NT2/D1 (cell line): ENCODE data around the gene EIF4G3.
A peak's percentile ranks its signal among the peaks of the same experiment; 100 is the strongest.
"Not testable (repeated sequence)": the region's sequence is repeated elsewhere in the genome, so short reads cannot be mapped to it uniquely, and the experiment has no call there.

ENCODE experiments used
- DNase-seq: peaks from one replicate; pipeline ENCODE4 v3.0.0-alpha.2; 2011; ENCODE audit warnings: low read depth, low spot score
- H3K27me3 ChIP-seq: 2 replicates; pipeline ENCODE4 v1.6.0; 2011; ENCODE audit warnings: mild to moderate bottlenecking; ENCODE audit not compliant: insufficient read length, insufficient read depth
- H3K36me3 ChIP-seq: 2 replicates; pipeline ENCODE4 v1.6.1; 2011; ENCODE audit warnings: mild to moderate bottlenecking, low read length, mixed read lengths; ENCODE audit not compliant: insufficient read depth, insufficient read length
- H3K4me1 ChIP-seq: 2 replicates; pipeline ENCODE4 v1.5.1; 2011; ENCODE audit not compliant: insufficient read depth, insufficient read length
- H3K4me3 ChIP-seq: 2 replicates; pipeline ENCODE4 v1.5.1; 2011; ENCODE audit warnings: low read depth; ENCODE audit not compliant: insufficient read length
- H3K9ac ChIP-seq: 2 replicates; pipeline ENCODE4 v1.6.0; 2011; ENCODE audit warnings: low read depth; ENCODE audit not compliant: insufficient read length
- H3K9me3 ChIP-seq: 2 replicates; pipeline ENCODE4 v1.5.1; 2011; ENCODE audit warnings: mild to moderate bottlenecking, low read length; ENCODE audit not compliant: insufficient read depth
- SUZ12 ChIP-seq: IDR thresholded peaks from 2 replicates; pipeline ENCODE4 v1.6.1; 2011; ENCODE audit not compliant: insufficient read length, insufficient read depth; ENCODE audit errors: extremely low read depth
- YY1 ChIP-seq: IDR thresholded peaks from 2 replicates; pipeline ENCODE4 v1.6.1; 2011; ENCODE audit not compliant: insufficient read length, insufficient read depth
- ZNF274 ChIP-seq: IDR thresholded peaks from 2 replicates; pipeline ENCODE4 v1.6.1; 2011; ENCODE audit warnings: mild to moderate bottlenecking, low read depth, low read length

Gene EIF4G3

DNA sequence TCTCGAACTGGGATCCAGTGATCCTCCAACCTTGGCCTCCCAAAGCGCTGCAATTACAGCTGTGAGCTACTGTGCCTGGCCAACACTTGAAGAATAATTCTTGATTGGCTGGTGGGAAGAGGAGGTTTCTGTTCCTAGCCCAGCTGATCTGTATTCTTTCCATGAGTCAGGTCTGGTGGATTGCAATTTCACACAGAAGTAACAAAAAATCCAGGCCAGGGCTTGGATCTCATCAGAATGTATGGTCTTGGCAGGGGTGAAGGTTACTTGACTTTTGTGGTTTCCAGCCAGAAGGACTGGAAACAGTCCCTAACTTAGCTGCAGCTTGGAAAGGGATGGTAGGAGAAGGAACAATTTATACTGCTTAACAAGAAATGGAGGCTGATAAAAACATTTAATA lies 384.5 kb downstream of the EIF4G3 start:
- TF ChIP-seq ZNF274, result no peak
- no peak for TF ChIP-seq SUZ12
- TF ChIP-seq YY1, result no peak

DNA sequence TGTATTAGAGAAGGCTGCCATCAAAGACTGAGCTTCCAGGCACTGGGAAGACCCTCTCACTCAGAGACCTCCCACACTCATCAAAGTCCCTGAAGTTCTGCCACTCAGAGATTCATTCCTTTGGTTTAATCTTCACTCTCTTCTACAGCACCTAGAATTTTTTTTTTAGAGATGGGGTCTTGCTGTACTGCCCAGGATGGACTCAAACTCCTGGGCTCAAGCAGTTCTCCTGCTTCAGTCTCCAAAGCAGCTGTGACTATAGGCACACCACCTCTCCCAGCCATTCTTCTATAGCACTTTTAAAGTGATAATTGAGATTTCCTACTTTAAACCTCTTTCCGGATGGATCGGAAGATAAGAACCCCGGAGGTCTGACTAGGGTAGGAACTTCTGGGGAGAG lies 385.9 kb downstream of the EIF4G3 start:
- Histone ChIP-seq H3K4me3 (no peak overlapping the region), H3K9me3 (no peaks in the 10 kb centered on the region), H3K4me1 (no peaks in the 10 kb centered on the region), H3K27me3 (no peaks in the 10 kb centered on the region), H3K9ac (no peak overlapping the region), H3K36me3 (no peaks in the 10 kb centered on the region)
- no peak for DNase-seq
- TF ChIP-seq SUZ12 (no peak), YY1 (no peak), ZNF274 (no peak)

More for the DNA sequence above, 384.5 kb downstream of the EIF4G3 start:
- no peak for DNase-seq
- Histone ChIP-seq H3K9ac (no peak overlapping the region), H3K36me3 (no peaks in the 10 kb centered on the region), H3K9me3 (no peaks in the 10 kb centered on the region), H3K27me3 (no peaks in the 10 kb centered on the region), H3K4me3 (no peak overlapping the region), H3K4me1 (no peaks in the 10 kb centered on the region)

DNA sequence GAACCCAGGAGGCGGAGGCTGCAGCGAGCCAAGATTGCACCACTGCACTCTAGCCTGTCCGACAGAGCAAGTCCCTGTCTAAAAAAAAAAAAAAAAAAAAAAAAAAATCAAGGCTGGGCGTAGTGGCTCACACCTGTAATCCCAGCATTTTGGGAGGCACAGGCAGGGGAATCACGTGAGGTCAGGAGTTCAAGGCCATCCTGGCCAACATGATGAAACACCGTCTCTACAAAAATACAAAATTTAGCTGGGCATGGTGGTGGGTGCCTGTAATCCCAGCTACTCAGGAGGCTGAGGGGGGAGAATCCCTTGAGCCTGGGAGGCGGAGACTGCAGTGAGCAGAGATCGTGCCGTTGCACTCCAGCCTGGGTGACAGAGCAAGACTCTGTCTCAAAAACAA lies 387.1 kb downstream of the EIF4G3 start:
- not testable (repeated sequence) for H3K27me3 ChIP-seq, H3K4me3 ChIP-seq

DNA sequence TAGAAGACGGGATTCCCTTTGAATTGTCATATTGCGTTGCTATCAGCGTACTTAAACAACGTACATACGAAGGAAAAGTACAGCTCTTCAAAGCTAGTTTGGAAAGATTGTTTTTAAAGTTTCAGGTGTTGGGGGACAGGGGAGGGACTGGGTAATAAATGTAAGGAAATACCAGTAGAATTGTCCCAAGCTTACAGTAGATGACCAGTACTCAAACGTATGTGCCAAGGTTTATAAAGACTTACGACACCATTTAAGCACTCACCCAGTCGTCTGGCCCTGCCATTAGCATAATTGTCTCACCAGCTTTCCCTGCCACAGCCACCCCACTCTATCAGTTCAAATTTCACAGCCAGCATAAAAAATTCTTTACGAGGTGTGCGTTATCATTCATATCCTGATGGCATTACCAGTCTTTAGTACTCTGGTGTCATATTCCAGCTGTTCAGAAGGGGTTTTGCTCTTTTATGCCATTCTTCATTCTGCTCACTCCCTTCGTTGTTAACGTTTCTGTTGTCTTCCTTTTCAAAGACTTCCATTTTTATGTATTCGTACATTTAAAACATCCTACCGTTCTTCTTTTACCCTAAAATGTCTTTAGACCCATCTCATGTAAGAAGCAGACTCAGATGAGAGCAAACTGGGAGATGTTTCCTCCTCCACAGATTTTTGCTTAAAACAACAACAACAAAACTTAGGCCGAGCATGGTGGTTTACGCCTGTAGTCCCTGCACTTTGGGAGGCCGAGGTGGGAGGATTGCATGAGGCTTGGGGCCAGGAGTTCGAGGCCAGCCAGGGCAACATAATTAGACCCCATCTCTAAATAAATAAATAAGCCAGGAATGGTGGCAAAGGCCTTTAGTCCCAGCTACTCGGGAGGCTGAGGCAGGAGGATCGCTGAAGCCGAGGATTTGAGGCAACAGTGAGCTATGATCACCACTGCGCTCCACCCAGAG lies 388.6 kb downstream of the EIF4G3 start:
- Histone ChIP-seq H3K9ac (peak overlapping the region; percentile 93), H3K4me3 (peak overlapping the region; percentile 69), H3K36me3 (peaks cover 4% of the 10 kb centered on the region), H3K4me1 (no peaks in the 10 kb centered on the region), H3K27me3 (no peaks in the 10 kb centered on the region), H3K9me3 (no peaks in the 10 kb centered on the region)
- no peak for DNase-seq
- TF ChIP-seq YY1, result no peak
- TF ChIP-seq ZNF274, result no peak
- no peak for TF ChIP-seq SUZ12

More for the DNA sequence above, 387.1 kb downstream of the EIF4G3 start:
- H3K36me3 ChIP-seq, H3K9me3 ChIP-seq, H3K9ac ChIP-seq, H3K4me1 ChIP-seq, DNase-seq: not testable (repeated sequence)

DNA sequence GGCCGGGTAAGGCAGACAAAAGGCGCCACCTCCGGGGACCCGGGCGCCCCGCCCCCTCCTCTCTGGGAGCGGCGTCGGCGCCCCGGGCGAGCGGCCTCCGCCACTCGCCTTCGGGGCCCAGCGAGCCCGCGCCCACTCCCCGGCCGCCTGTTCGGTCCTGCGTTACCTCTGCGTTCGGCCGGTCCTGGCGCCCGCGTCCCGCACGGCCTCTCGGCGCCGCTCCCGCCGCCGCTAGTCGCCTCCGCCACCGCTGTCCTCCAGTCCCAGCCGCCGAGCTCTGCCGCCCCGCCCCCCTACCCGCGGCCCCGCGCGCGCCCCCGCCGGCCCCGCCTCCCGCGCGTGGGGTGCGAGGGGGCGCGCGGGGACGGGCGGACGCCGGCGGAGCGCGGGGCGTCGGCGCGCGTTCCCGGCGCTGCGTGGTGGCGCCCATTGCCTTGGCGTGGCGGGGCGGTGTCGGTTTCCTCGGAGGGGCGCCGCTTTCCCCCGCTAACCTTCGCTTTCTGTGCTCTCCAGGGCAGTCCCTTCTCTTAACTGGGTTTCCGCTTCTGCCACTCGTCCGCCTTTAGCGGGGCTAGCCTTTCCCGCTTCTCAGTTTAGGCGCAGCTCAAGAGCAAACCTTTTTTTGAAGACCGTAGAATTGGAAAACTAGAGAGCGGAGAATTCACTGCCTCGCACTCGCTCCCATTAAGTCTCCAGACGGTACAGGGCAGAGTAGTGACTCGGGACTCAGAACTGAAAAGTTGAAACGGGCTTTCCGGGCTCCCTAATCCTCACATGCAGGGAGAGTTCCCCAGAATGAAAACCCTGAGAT lies 389.5 kb downstream of the EIF4G3 start, which contains the start of gene HP1BP3:
HP1BP3 (minus strand) TSS at position 279 of the 811 bp plus-strand sequence. CDS start 6,867 bp downstream, outside the sequence.
- H3K4me3 ChIP-seq, result peak within 1 kb of the TSS; percentile 81
- H3K9me3 ChIP-seq, result no peaks in the 10 kb centered on the region
- H3K36me3 ChIP-seq, result peaks cover 4% of the 10 kb centered on the region
- H3K4me1 ChIP-seq, result no peaks in the 10 kb centered on the region
- H3K9ac ChIP-seq, result peak within 1 kb of the TSS; percentile 99
- DNase-seq, result no peak
- TF ChIP-seq ZNF274 (no peak), YY1 (no peak), SUZ12 (no peak)
- H3K27me3 ChIP-seq, result no peaks in the 10 kb centered on the region

DNA sequence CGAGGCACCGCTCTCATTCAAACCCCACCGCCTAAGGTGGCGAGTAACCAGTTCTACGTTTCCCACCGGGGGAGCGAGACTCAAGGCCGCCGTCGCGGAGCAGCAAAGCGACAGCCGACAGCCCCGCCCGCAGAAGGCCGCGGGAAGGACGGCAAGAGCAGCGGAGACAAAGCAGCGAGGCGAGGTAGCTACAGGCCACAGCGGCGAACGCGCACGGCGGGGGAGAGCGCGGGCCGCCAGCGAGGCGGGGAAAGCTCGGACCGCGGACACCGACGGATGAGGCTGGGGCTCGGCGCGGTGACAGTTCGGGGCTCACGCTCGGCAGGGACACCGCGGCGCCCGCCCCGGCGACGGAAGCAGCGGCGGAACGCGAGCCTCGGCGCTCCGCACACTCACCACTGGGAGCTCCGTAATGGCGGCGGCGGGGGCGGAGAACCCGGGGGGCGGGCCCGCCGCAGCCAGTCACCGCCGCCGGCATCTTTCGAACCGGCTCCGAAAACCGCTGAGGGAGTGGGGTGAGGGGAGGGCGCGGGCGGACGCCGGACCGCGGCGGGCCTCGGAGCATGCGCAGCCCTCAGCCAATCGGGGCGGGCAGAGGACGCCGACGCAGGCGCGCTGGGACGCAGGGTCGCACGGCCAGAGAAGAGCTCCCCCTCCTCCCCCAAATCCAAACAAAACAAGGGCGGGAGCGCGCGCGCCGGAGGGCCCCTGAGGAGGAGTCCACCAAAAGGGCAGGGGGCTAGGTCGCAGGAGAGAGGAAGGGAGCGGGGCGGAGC lies 390.3 kb downstream of the EIF4G3 start:
- Histone ChIP-seq H3K4me3 (peak overlapping the region; percentile 81), H3K36me3 (peaks cover 4% of the 10 kb centered on the region), H3K9me3 (no peaks in the 10 kb centered on the region), H3K9ac (peak overlapping the region; percentile 99), H3K27me3 (no peaks in the 10 kb centered on the region), H3K4me1 (no peaks in the 10 kb centered on the region)
- TF ChIP-seq YY1 (peak; percentile 61), SUZ12 (no peak)
- DNase-seq, result peak; percentile 90
